K562 (cell line): ENCODE measurements around the gene COP1. TPM values are rescaled to one million over a fixed set of nuclear protein-coding genes. Genes with fewer than 3 reads are reported as not detected.
A peak's percentile ranks its signal among the peaks of the same experiment; 100 is the strongest.

Experiments used
- CBX8 ChIP-seq: fragments of 200-600 bp; sonication (generic); IDR thresholded peaks from 2 replicates; pipeline ENCODE4 v1.6.1; 2012; ENCODE audit warnings: borderline replicate concordance, mixed run types, low read depth, mild to moderate bottlenecking, moderate library complexity, mixed read lengths, low read length, control low read depth, inconsistent platforms; ENCODE audit not compliant: poor library complexity, severe bottlenecking; ENCODE audit errors: extremely low read depth
- KAT7 ChIP-seq: sonication (generic); formaldehyde crosslinking; IDR thresholded peaks from 2 replicates; pipeline ENCODE4 v1.8.0; 2022; ENCODE audit warnings: missing genetic modification reagents, mild to moderate bottlenecking, borderline replicate concordance
- NCOA4 ChIP-seq: fragments of 450-650 bp; IDR thresholded peaks from 2 replicates; pipeline ENCODE4 v1.6.1; 2018; ENCODE audit warnings: mild to moderate bottlenecking; ENCODE audit not compliant: partially characterized antibody
- NR2C1 ChIP-seq, 2 experiments: fragments of 450-650 bp; IDR thresholded peaks; 2 replicates each; pipeline ENCODE4 v1.6.1; 2017; ENCODE audit warnings: mild to moderate bottlenecking in 2 of 2, antibody characterized with exemption in 1 of 2, inconsistent platforms in 1 of 2, missing compliant biosample characterization in 1 of 2, missing genetic modification characterization in 1 of 2
- RB1 ChIP-seq: fragments of 450-650 bp; IDR thresholded peaks from 2 replicates; pipeline ENCODE4 v1.6.1; 2017; ENCODE audit warnings: low read depth, mild to moderate bottlenecking
- SREBF1 ChIP-seq: fragments of 150-350 bp; IDR thresholded peaks from 2 replicates; pipeline ENCODE4 v1.6.1; 2014; ENCODE audit warnings: antibody characterized with exemption, low read depth, low read length, borderline replicate concordance
- polyA plus RNA-seq, 8 experiments: library from polyadenylated mRNA; depleted of rRNA in 4 of 8; stranded (reverse) in 5 of 8; unstranded in 3 of 8; fragments of >200 nt; fragmentation: Nextera tagmentation in 2 of 8; fragmentation: Illumina TruSeq in 1 of 8; extraction: Ambion mirVana in 2 of 8; extraction: Trizol in 1 of 8; gene quantifications; 2 replicates each; pipeline versions ENCODE4 v1.2.1 to v1.2.3, GENCODE V29; 2011 to 2014; ENCODE audit warnings: inconsistent platforms in 1 of 8, missing spikeins in 1 of 8
- total RNA-seq, 7 experiments: library from RNA; depleted of rRNA in 6 of 7; stranded (reverse); fragments of >200 nt in 6 of 7; fragmentation: Illumina TruSeq in 2 of 7; extraction: Trizol in 2 of 7; gene quantifications; 2 replicates each; pipeline versions ENCODE4 v1.2.1 to v1.2.3, GENCODE V29; 2011 to 2021; ENCODE audit warnings: low replicate concordance in 1 of 7
- TF ChIP-seq, protein P1 (sequence below), 2 experiments: fragments of 450-650 bp; conservative IDR thresholded peaks; 2 replicates each; pipeline ENCODE4 v1.6.1; 2017; ENCODE audit warnings: mild to moderate bottlenecking in 2 of 2, moderate library complexity in 2 of 2
- TF ChIP-seq, protein P2 (sequence below), 2 experiments: IDR thresholded peaks in 1 of 2; conservative IDR thresholded peaks in 1 of 2; 2 replicates each; pipeline ENCODE4 v1.6.1; 2016; ENCODE audit warnings: low read depth in 2 of 2, mild to moderate bottlenecking in 1 of 2, missing compliant biosample characterization in 1 of 2, missing genetic modification characterization in 1 of 2, moderate library complexity in 1 of 2
- TF ChIP-seq, protein P3 (sequence below): fragments of 450-650 bp; formaldehyde crosslinking; IDR thresholded peaks from 2 replicates; pipeline ENCODE4 v1.4.0; 2022; ENCODE audit warnings: missing genetic modification characterization
- TF ChIP-seq, protein P4 (sequence below), 2 experiments: fragments of 450-650 bp; IDR thresholded peaks; 2 replicates each; pipeline ENCODE4 v1.6.1; 2016

COP1 gene
- total and polyA plus RNA-seq, 9 of the 15 experiments (the other 6 are each of a cell fraction or from before 2014, with no cell fraction given) = 25.8 to 77.7 (median 58.6) TPM

DNA sequence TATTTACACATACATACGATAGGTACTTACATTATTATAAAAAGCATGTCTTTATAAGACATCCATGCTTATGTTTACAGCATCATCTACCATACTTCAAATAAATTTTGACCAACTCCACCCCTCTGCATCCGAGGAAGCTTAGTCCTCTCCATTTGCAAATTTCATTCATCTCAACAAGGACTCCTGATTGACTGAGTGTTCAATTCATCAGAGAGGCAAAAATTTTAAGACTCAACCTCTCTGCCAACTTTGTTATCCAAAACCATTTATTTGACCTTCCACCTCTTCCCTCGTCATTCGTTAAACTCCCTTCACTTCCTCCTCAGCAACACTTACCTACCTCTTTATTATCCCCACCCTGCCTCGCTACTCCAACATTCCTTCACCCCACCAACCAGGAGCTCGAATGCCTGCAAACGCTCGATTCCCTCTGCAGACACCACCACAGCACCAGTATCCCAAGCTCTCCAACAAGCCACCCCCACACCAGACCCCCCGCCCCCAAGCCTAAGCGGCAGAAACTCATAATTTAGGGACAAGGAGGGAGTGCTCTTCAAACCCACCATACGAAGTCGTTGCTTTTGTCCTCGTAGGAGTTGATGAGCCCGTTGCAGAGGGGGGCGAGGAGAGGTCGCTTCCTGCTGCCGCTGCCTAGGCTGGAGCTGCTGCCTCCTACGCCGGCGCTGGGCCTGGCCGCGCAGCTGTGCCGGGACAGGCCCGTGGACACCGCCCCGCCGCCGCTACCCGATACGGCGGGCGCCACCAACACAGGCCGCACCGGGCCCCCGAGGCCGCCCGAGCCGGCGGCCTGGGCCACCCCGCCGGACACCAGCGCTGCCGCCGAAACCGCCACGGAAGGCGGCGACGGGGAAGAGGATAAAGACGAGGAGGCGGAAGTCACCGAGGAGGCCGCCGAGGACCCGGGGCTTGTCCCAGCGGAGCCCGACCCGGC is 803 bp downstream of the COP1 start (continued):
- TF ChIP-seq, protein P1, sequence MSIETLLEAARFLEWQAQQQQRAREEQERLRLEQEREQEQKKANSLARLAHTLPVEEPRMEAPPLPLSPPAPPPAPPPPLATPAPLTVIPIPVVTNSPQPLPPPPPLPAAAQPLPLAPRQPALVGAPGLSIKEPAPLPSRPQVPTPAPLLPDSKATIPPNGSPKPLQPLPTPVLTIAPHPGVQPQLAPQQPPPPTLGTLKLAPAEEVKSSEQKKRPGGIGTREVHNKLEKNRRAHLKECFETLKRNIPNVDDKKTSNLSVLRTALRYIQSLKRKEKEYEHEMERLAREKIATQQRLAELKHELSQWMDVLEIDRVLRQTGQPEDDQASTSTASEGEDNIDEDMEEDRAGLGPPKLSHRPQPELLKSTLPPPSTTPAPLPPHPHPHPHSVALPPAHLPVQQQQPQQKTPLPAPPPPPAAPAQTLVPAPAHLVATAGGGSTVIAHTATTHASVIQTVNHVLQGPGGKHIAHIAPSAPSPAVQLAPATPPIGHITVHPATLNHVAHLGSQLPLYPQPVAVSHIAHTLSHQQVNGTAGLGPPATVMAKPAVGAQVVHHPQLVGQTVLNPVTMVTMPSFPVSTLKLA (conservative IDR thresholded peaks at IDR 0.05) = 0 out of 4 replicates have a peak, but pooled peaks of 1 of the 2 experiments have one; percentile 0
- TF ChIP-seq, protein P2, sequence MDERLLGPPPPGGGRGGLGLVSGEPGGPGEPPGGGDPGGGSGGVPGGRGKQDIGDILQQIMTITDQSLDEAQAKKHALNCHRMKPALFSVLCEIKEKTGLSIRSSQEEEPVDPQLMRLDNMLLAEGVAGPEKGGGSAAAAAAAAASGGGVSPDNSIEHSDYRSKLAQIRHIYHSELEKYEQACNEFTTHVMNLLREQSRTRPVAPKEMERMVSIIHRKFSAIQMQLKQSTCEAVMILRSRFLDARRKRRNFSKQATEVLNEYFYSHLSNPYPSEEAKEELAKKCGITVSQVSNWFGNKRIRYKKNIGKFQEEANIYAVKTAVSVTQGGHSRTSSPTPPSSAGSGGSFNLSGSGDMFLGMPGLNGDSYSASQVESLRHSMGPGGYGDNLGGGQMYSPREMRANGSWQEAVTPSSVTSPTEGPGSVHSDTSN (CRISPR knock-in tag; IDR thresholded peaks at IDR 0.05; ENCODE audit: low read depth) = no peak
- TF ChIP-seq, protein P2 (tag; conservative IDR thresholded peaks at IDR 0.05; ENCODE audit: low read depth) = no peak
- TF ChIP-seq CBX8 (no peak), NCOA4 (no peak), KAT7 (CRISPR knock-in tag) (peak; percentile 75; the same call in 1 of the 2 replicates), NR2C1 (IDR thresholded peaks at IDR 0.05) (peak; percentile 62), NR2C1 (tag; IDR thresholded peaks at IDR 0.05) (no peak; the same call in none of the 2 replicates), SREBF1 (no peak), RB1 (peak; percentile 48)
- TF ChIP-seq, protein P3, sequence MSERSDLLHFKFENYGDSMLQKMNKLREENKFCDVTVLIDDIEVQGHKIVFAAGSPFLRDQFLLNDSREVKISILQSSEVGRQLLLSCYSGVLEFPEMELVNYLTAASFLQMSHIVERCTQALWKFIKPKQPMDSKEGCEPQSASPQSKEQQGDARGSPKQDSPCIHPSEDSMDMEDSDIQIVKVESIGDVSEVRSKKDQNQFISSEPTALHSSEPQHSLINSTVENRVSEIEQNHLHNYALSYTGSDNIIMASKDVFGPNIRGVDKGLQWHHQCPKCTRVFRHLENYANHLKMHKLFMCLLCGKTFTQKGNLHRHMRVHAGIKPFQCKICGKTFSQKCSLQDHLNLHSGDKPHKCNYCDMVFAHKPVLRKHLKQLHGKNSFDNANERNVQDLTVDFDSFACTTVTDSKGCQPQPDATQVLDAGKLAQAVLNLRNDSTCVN (CRISPR knock-in tag) = 0 out of 2 replicates have a peak, but pooled peaks have one; percentile 51
- TF ChIP-seq, protein P4, sequence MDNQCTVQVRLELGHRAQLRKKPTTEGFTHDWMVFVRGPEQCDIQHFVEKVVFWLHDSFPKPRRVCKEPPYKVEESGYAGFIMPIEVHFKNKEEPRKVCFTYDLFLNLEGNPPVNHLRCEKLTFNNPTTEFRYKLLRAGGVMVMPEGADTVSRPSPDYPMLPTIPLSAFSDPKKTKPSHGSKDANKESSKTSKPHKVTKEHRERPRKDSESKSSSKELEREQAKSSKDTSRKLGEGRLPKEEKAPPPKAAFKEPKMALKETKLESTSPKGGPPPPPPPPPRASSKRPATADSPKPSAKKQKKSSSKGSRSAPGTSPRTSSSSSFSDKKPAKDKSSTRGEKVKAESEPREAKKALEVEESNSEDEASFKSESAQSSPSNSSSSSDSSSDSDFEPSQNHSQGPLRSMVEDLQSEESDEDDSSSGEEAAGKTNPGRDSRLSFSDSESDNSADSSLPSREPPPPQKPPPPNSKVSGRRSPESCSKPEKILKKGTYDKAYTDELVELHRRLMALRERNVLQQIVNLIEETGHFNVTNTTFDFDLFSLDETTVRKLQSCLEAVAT (IDR thresholded peaks at IDR 0.05) = peak in 1 of 2 experiments; percentile 67; a peak in 1 of 4 replicates
